ENCODE data around the gene SLC39A5.

DNA sequence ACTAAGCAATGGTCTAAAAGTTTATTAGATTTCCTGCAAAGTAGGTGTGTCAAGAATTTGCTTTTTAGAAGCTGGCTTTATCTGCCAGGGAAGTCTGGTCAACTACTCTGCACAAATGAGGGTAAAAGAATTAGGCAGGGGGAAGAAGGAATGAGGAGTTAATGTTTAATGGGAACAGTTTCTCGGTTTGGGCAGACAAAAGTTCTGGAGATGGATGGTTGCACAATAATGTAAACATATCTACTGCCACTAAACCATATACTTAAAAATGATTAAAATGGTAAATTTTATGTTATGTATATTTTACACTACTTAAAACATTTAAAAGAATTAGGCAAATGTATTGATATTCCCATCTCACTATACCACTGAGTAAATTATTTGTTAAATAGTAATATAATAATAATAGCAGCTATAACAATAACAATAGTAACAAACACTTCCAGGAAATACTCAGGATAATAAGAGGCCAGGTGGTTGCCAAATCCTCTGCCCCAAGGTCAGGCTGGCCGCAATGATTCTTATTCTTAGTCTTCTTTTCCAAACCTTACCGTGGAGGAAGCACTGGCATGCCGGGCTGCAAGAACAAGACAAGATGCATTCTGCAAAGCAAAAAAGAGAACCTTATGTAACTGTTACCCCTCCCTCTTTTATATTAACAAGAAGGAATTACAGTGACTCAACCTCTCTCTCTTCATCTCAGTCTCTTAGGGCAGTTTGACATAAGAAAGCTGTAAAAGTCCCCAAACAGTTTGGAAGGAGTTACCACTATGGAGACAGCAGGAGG is 56.4 kb downstream of the SLC39A5 start:
- TF ChIP-seq, protein P1, sequence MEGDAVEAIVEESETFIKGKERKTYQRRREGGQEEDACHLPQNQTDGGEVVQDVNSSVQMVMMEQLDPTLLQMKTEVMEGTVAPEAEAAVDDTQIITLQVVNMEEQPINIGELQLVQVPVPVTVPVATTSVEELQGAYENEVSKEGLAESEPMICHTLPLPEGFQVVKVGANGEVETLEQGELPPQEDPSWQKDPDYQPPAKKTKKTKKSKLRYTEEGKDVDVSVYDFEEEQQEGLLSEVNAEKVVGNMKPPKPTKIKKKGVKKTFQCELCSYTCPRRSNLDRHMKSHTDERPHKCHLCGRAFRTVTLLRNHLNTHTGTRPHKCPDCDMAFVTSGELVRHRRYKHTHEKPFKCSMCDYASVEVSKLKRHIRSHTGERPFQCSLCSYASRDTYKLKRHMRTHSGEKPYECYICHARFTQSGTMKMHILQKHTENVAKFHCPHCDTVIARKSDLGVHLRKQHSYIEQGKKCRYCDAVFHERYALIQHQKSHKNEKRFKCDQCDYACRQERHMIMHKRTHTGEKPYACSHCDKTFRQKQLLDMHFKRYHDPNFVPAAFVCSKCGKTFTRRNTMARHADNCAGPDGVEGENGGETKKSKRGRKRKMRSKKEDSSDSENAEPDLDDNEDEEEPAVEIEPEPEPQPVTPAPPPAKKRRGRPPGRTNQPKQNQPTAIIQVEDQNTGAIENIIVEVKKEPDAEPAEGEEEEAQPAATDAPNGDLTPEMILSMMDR (conservative IDR thresholded peaks at IDR 0.05; ENCODE audit: low read length) = no peak
- no peak for TF ChIP-seq EZH2phosphoT487 (IDR thresholded peaks at IDR 0.05; ENCODE audit: borderline replicate concordance, low read depth, low read length)
